Vagina (tissue), 2 donors: ENCODE measurements around the gene EGF.

Experiments
- POLR2AphosphoS5 ChIP-seq, 2 donors: sonication (generic); formaldehyde crosslinking; IDR thresholded peaks; one replicate each; pipeline ENCODE4 v1.9.0; 2017; ENCODE audit warnings: antibody characterized with exemption in 2 of 2, mild to moderate bottlenecking in 2 of 2, low read depth in 1 of 2; ENCODE audit not compliant: insufficient read depth in 1 of 2
- TF ChIP-seq, protein P1 (sequence below), 3 experiments: fragments of 450-650 bp in 2 of 3; fragments of 200-600 bp in 1 of 3; sonication (generic) in 1 of 3; IDR thresholded peaks; one replicate each; pipeline ENCODE4 v1.5.1; 2017 to 2019; ENCODE audit warnings: antibody characterized with exemption in 3 of 3, mild to moderate bottlenecking in 2 of 3, moderate library complexity in 2 of 3

DNA sequence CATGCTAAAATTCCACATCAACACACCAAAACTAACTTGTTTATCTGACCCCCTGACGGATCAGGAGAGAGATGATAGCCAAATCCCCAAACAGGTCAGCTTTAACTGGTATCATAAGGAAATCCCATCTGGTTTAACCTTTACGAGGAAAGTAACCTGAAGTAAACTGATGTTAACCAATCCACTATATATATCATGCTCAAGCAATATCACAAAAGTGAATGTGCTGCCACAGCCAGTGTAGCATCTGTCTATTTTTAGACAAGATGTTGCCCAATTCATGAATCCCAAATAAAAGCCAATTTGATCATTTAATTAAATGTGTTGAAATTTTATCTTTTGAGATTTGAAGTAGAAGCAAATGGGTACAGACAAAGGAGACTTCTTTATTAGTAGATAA, 44.5 kb downstream of the EGF start:
- TF ChIP-seq, protein P1, sequence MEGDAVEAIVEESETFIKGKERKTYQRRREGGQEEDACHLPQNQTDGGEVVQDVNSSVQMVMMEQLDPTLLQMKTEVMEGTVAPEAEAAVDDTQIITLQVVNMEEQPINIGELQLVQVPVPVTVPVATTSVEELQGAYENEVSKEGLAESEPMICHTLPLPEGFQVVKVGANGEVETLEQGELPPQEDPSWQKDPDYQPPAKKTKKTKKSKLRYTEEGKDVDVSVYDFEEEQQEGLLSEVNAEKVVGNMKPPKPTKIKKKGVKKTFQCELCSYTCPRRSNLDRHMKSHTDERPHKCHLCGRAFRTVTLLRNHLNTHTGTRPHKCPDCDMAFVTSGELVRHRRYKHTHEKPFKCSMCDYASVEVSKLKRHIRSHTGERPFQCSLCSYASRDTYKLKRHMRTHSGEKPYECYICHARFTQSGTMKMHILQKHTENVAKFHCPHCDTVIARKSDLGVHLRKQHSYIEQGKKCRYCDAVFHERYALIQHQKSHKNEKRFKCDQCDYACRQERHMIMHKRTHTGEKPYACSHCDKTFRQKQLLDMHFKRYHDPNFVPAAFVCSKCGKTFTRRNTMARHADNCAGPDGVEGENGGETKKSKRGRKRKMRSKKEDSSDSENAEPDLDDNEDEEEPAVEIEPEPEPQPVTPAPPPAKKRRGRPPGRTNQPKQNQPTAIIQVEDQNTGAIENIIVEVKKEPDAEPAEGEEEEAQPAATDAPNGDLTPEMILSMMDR (IDR thresholded peaks at IDR 0.05), result no peak
- no peak for TF ChIP-seq POLR2AphosphoS5 (IDR thresholded peaks at IDR 0.05; ENCODE audit: insufficient read depth in 1 of 2, low read depth in 1 of 2)
